ENCODE results near the gene GID8. TPM values are rescaled to one million over a fixed set of nuclear protein-coding genes. Genes with fewer than 3 reads are reported as not detected.

The GID8 gene
- total and polyA plus RNA-seq, 2 of the 4 experiments (the other 2 are of a cell fraction): 21.5 to 33.9 TPM

GRCh38 chr20:62946918-62947317 lies 9.0 kb downstream of the GID8 start:
- H3K4me3 ChIP-seq (ENCODE audit: insufficient read depth, low read depth, low read length): no peak overlapping the region
- dilution Hi-C loops (cut with HindIII; ENCODE audit: low sequenced_read_pairs, unreplicated experiment) (no loop called here), intact Hi-C loops (cut with micrococcal nuclease) (no loop called here), in situ Hi-C loops (cut with MboI; ENCODE audit: low sequenced_read_pairs) (no loop called here)
- DNase-seq (no peak), ATAC-seq (ENCODE audit: low read depth) (no peak)
- no peak overlapping the region for H3K18ac ChIP-seq (ENCODE audit: low read depth, low read length)
- no peak overlapping the region for H3K23ac ChIP-seq (ENCODE audit: low read depth, low read length)
- CTCF ChIA-PET: no interaction called here
- H4K5ac ChIP-seq (ENCODE audit: low read depth, low read length): no peak overlapping the region
- no peak overlapping the region for H2BK15ac ChIP-seq (ENCODE audit: low read depth, low read length)
- no peak overlapping the region for H4K8ac ChIP-seq (ENCODE audit: low read depth in 2 of 2, low read length in 2 of 2)
- H2BK5ac ChIP-seq (ENCODE audit: low read depth, low read length, poor library complexity, severe bottlenecking): no peak overlapping the region
- H4K20me1 ChIP-seq (ENCODE audit: insufficient read depth, low read length): peaks cover 28% of the 10 kb centered on the region
- POLR2A ChIA-PET (ENCODE audit: unreplicated experiment): no interaction called here
- H2BK20ac ChIP-seq (ENCODE audit: low read depth, low read length): no peak overlapping the region
- peaks cover 2% of the 10 kb centered on the region; the same call in 1 of the 2 replicates for H3K9me3 ChIP-seq (ENCODE audit: control insufficient read depth, insufficient read depth, low read length)
- H3K14ac ChIP-seq (replicated peaks; ENCODE audit: low read depth, low read length): no peak overlapping the region
- peaks cover 65% of the 10 kb centered on the region for H3K36me3 ChIP-seq (ENCODE audit: control insufficient read depth, insufficient read depth, low read length)
- no TSS peak for BruUV-seq (replicated peaks)
- no peak overlapping the region for H3K56ac ChIP-seq (ENCODE audit: extremely low read depth, insufficient read depth, low read length)
- TF ChIP-seq SMC3 (IDR thresholded peaks at IDR 0.05; ENCODE audit: low read depth, low read length) (no peak), POLR2A (IDR thresholded peaks at IDR 0.05; ENCODE audit: low read depth, low read length) (no peak), CEBPB (IDR thresholded peaks at IDR 0.05; ENCODE audit: low read depth, low read length) (no peak), MAZ (IDR thresholded peaks at IDR 0.05; ENCODE audit: borderline replicate concordance, low read depth, low read length) (no peak), RFX5 (IDR thresholded peaks at IDR 0.05; ENCODE audit: low read depth, low read length) (no peak), USF2 (IDR thresholded peaks at IDR 0.05; ENCODE audit: low read depth, low read length) (no peak), MAFK (IDR thresholded peaks at IDR 0.05; ENCODE audit: low read depth, low read length) (no peak), BHLHE40 (IDR thresholded peaks at IDR 0.05; ENCODE audit: low read depth, low read length) (no peak), RCOR1 (IDR thresholded peaks at IDR 0.05; ENCODE audit: insufficient replicate concordance, low read length) (no peak), FOS (IDR thresholded peaks at IDR 0.05; ENCODE audit: low read depth, low read length) (no peak), RAD21 (IDR thresholded peaks at IDR 0.05; ENCODE audit: low read length) (no peak), NFE2L2 (IDR thresholded peaks at IDR 0.05; ENCODE audit: low read depth, low read length) (no peak), CHD1 (IDR thresholded peaks at IDR 0.05; ENCODE audit: low read depth, low read length) (no peak), MXI1 (IDR thresholded peaks at IDR 0.05; ENCODE audit: borderline replicate concordance, low read depth, low read length) (no peak), ELK1 (IDR thresholded peaks at IDR 0.05; ENCODE audit: borderline replicate concordance, low read depth, low read length) (no peak), CTCF (conservative IDR thresholded peaks at IDR 0.05; ENCODE audit: low read depth, low read length) (no peak)
- no peak overlapping the region for H3K27ac ChIP-seq (ENCODE audit: insufficient read depth, low read length)
- no peak overlapping the region for H4K91ac ChIP-seq (ENCODE audit: insufficient read depth, low read depth, low read length)
- no peak overlapping the region for H3K4ac ChIP-seq (ENCODE audit: low read depth, low read length)
- WGBS, 2 experiments (ENCODE audit: extremely low coverage in 2 of 2, insufficient read length in 1 of 2): 87% methylated on average over 3 of the region's 10 CpGs; no CpG with 5 or more reads in 1 of the 2 experiments
- H3K4me1 ChIP-seq (ENCODE audit: control insufficient read depth, insufficient read depth, low read length): peaks cover 1% of the 10 kb centered on the region; the same call in 1 of the 2 replicates
- H3K4me2 ChIP-seq (ENCODE audit: low read depth, low read length): no peak overlapping the region
- peaks cover 8% of the 10 kb centered on the region; the same call in 1 of the 2 replicates for H3K9me1 ChIP-seq (ENCODE audit: insufficient read depth, low read length)
- H2BK120ac ChIP-seq (ENCODE audit: low read depth, low read length): no peak overlapping the region
- H3K9ac ChIP-seq (ENCODE audit: low read depth, low read length): no peak overlapping the region
- no peak overlapping the region for H2AK5ac ChIP-seq (ENCODE audit: low read depth, low read length)
- peaks cover 20 to 62% of the 10 kb centered on the region in 2 experiments for H3K79me1 ChIP-seq (ENCODE audit: low read depth in 1 of 2, low read length in 2 of 2)
- H2AFZ ChIP-seq (replicated peaks; ENCODE audit: low read length, poor library complexity): no peak overlapping the region
- H3K27me3 ChIP-seq (ENCODE audit: control insufficient read depth, insufficient read depth, low read length): no peaks in the 10 kb centered on the region
- no peak overlapping the region for H2AK9ac ChIP-seq (replicated peaks; ENCODE audit: low read depth, low read length, poor library complexity)

Data from IMR-90 (cell line).